GM11168 (cell line): ENCODE results near the gene RALB.

Source experiments
- in situ Hi-C: fragments of 300-500 bp; cut with MboI; formaldehyde crosslinking; loops from one replicate; pipeline ENCODE4 v1.12.0; 2022; ENCODE audit warnings: low sequenced_read_pairs; ENCODE audit not compliant: unreplicated experiment

Gene RALB

DNA sequence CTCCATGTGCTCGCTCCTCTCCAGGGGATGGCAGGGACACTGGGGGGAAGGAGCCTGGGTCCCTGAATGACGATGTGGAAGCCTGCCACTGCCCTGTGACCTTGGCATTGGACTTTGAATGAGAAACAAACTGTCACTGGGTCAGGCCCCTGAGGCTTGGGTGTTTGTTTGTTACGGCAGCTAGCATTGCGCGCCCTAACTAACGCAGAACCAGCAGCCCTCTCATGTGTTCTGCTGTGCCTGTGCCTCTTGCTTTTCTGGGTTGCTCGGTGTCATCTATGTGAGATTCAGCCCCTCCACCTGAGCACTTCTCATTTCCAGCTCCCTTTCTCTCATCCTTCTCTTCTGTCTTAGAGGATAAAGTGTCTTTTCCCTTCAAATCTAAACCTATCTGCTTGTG is 69.7 kb downstream of the RALB start:
- in situ Hi-C loops = no loop called here

DNA sequence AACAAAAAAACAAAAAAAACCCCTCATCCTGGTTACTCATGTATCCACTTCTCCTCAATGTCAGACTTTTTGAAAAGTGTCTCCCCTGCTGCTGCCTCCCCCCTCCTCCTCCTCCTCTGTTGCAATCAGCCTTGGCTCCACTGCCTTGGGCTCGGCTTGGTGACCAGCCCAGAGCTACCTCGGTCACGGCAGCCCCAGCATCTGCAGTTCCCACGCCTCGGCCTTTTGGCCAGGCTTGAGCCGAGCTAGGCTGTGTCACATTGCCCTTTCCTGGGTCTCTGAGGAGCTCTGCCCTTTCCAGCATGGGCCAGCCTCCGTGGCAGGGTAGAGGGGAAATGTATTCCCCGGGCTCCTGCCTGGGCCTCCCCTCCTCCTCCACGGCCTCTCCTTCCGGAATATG is 70.6 kb downstream of the RALB start:
- in situ Hi-C loops = no loop called here

DNA sequence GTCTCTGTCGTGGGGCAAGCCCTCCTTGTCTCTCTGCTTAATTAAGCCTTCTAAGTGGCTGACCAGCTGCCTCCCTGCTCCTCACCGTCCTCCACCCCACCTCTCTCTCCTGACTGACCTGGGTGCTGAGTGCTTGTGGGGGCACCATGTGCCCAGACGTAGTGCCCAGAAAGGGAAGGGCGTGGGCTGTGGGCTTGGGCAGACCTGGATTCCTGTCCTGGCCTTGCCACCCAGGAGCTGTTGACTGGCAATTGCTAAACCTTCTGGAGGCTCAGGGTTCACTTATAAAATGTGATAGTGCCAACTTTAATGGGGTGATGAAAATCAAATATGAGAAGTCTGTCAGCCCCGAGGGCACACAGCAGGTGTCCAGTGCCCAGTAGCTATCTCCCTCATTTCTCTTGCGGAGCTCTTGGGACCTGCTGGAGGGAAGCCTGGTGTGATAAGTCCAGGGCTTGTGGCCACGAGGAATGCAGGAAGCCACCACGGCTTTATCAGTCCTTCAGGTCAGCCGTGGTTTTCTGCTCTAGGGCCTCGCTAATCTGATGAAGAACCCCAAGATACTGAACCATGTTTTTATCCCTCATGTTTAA is 71.3 kb downstream of the RALB start:
- in situ Hi-C loops = no loop called here

DNA sequence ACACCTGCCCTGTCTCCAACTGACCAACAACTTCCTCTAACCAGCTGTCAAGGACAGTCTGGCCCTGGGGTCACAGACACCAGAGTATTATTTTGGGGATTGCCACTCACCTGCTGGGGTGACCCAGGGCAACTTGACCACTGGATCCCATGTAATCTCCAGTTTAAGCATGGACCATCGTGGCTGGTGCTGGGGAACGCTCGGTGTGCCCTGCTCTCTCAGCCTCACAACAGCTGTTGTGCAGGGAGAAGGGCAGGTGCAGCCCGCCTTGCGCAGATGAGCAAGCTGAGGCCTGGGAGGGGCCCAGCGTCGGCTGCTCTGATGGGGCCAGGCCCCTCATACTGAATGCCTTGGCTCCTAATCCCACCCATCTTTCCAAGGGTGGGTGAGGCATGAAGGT is 72.3 kb downstream of the RALB start:
- in situ Hi-C loops = no loop called here

DNA sequence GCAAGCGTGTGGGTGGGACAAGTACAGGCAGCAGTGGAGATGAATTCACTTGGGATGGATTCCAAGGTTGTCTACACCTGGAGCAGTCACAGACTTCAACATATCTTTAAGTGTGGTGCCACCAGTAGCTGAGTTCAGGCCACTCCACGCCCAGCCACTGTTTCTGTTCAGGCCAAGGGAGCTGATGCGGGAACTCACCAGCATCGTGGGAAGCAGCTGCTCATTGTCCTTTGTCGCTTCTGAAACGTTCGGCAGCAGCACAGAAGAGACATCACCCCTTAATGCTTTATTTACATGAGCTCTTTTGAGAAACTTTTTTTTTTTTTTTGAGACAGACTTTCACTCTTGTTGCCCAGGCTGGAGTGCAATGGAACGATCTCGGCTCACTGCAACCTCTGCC is 73.4 kb downstream of the RALB start:
- in situ Hi-C loops = no loop called here

DNA sequence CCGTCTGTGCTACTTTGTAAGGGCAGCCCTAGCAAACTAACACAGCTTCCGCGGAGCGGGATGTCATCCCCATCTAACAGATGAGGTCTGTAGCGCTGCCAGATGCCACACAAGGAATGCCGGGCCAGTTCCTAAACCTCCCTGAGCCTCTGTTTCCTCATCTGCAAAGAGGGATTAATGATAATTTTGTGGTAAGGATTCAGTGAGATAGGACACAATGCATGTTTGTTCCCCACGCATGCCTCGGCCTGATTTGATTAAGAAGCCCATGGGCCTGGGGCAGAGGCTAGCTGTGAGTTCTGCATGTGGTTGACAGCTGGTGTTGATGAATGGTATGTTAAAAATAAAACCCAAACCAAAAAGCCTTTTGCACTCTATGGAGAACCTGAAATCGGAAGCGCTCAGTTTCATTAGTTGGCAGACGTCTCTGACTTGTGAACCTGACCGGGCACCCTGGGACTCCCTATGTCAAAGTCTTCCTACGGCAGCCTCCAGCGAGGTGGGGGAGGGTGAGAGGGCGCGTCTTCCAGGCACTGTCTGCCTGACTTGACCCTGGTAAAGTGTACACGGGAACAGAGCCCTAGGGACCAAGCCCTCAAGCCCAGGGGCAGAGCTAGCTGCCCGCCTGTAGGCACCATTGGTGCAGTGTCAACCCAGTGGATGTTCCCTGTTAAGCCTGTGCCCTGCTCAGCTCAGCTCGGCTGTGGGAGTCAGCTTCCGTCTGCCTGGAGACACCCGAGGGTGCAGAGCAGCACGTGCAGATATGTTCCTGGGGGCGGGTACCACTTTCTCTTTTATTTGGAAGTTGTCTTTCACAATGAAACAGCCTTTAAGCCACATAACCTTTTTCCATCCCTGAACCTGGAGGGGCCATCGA is 78.5 kb downstream of the RALB start:
- in situ Hi-C loops = no loop called here

DNA sequence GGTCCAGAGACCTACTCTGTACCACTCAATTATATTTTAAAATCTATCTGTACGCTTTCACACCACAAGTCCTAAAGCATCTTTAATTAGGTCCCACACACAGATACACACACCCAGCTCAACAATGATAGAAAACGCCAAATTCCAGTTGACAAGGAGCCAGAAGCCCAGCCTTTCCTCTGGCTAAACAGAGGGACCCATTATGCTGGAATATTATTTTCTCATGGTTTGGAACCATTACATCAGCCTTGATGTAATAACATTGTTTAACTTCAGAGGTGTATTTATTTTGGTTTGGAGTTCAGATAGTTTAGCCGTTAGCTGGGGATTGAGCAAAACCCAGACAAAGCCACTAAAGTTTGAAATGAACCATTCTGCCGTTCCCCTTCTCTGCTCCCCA is 79.3 kb downstream of the RALB start:
- in situ Hi-C loops = no loop called here

DNA sequence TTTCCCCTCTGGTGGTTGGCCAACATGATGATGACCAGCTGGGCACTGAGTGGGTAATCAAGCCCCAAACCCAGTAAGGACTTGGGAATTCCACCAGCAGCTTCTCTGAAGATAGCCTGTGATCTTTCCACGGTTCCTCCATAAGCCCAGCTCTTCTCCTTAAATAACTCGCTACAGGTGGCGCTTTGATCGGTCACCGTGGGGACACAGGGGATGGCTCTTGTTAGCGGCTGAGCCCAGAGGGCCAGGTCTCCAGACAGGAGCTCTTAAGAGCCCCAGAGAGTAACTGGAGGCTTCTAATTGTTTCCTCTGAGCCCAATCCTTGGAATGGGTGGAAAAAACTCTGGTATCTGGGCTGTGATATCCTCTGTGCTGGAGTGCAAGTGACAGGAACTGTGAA is 79.7 kb downstream of the RALB start:
- in situ Hi-C loops = no loop called here

DNA sequence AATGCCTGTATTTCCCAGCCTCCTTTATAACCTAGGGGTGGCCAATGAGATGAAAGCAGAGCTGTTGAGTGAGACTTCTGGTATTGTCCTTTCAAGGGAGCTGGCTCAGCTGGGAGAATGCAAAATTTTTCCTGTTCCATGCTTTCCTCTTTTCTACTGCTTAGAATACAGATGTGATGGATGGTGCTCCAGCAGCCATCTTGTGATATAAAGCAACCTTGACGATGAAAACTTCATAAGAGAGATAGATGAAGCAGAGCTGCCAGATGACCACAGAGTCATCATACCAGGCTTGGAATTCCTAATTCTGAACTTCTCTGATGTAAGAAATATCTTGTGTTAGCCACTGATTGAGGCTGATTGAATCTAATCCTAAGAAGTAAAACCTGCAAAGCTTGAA is 81.4 kb downstream of the RALB start:
- in situ Hi-C loops = no loop called here

DNA sequence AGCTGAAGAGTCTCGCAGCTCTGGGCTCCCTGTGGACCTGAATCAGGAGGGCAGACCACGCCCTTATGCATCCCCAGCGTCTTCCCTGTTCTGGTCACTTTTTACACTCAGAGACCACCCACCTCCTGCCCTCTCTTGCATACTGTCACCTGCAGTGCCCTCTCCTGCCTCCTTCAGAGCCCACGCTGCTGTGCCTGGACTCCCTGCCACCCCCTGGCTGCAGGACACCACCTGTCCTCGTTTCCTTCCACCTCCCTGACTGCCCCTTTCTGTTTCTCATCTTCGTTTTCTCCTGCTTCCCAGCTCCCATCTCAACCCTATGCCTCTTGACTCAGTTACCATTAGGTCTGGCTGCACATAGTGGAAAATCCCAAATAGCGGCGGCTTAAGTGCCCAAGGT is 84.1 kb downstream of the RALB start:
- in situ Hi-C loops = no loop called here

DNA sequence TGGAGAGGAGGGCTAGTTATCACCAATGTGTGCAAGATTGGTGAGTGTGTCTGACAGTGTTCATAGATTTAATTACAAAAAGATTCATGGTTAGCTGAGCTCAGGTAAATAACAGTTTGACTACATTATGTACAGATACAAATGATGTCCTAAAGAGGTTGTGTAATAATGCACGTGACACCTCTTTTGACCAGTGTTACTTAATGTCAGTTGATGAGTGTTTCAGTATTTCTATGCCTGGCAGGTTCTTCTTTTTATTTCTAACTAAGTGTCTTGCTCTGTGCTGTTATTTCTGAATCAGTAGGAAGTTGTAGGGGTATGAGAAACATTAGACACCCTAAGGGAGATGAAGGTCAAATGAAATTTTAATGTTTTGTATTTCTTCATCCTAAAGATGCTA is 85.4 kb downstream of the RALB start:
- in situ Hi-C loops = no loop called here

DNA sequence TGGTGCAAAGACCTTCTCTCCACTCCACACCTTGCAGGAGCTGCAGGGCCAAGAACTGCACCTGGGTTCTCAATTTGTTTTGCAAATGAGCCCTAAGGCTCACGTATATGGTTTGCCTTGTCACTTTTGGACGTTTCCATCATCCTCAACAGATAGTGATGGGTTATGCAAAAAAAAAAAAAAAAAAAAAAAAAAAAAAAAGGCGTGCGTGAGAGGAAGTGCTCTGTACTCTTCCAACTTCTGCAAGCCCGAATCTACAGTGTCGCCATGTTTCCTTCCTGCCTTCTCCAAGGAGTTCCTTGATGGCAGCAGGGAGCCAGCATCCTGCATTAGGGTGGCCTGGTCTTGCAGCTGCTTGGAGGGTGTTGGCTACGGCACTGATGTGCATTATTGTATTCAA is 89.3 kb downstream of the RALB start:
- in situ Hi-C loops = no loop called here

DNA sequence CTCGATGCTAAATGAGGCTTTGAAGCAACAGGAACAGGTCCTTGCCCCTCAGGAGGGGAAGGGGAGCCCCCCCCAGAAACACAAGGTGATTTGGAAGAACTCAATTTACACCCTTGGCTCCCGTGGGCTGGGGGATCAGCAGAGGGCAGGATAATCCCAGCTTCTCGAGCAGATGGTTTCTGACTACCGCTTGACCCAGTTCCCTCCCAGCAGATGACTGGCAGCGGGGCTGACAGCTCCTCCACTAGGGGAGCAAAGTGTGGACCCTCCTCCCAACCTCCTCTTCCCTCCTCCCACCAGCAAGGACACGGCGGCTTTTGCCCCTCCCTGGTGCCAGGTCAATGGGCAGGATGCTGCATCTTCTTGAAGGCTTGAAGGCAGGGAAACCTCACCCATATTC is 89.8 kb downstream of the RALB start:
- in situ Hi-C loops = no loop called here

DNA sequence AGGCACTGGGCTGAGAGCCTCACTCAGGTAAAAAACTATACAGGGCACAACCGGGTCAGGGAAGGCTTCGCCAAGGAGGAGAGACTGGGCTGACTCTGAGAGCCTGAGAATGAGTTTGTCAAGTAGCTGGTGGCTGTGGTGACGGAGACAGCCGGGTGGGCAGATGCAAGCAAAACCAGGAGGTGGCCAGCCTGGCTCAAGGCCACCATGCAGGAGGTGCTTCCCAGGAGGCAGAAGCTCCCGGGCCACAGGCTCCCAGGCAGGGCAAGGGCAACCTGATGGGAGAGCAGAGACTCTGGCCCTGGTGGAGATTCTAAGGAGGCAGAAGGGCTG is 90.4 kb downstream of the RALB start:
- in situ Hi-C loops = no loop called here

DNA sequence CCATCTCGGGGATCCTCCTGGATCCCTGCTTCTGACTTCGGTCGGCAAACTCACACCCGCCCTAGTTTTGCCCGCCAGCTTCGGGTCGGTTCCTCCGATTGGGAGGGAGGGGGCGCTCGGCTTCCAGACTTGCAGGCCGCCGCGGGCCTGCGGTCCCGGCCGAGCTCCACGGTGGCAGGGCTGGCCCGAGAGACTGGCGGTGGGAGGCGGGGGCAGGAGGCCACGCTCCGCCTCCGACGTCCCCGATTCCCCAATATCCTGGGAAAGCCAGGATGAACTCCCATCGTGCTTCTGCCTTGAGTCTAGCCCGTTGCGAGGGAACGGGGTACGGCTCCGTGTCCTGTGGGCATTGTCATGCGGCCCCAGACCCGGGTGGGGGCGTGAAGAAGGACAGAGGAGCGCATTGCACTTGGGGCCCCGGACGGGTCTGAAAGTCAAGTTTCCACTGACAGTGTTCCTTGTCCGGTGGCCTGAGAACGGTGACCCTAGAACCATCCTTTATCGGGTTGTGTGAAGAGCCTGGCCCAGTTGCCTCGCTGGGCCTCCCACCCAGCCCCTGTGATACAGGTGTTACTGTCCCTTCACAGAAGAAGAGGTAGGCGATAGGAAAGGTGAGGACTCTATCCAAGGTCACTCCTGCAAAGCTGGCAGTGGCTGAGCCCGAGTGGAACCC is 90.9 kb downstream of the RALB start:
- in situ Hi-C loops = no loop called here
